H9 (cell line): ENCODE data around the gene APOL4. TPM values are rescaled to one million over a fixed set of nuclear protein-coding genes. Genes with fewer than 3 reads are reported as not detected.

Source experiments
- DNase-seq: peaks from one replicate; pipeline ENCODE4 v3.0.0-alpha.2; 2017
- H2AFZ ChIP-seq: one replicate; pipeline ENCODE4 v1.6.1; 2013; ENCODE audit warnings: mild to moderate bottlenecking, low read length, control low read depth, moderate library complexity
- H2AK5ac ChIP-seq: 2 replicates; pipeline ENCODE4 v1.6.1; 2013; ENCODE audit warnings: low read length, control low read depth, mixed read lengths; ENCODE audit not compliant: insufficient read length
- H2BK120ac ChIP-seq: one replicate; pipeline ENCODE4 v1.6.1; 2013; ENCODE audit warnings: low read depth, mild to moderate bottlenecking, low read length, control low read depth, inconsistent platforms; ENCODE audit not compliant: poor library complexity, severe bottlenecking
- H2BK12ac ChIP-seq: 2 replicates; pipeline ENCODE4 v1.6.1; 2013; ENCODE audit warnings: low read length, control low read depth, mixed read lengths, low read depth; ENCODE audit not compliant: insufficient read length
- H2BK15ac ChIP-seq: 2 replicates; pipeline ENCODE4 v1.6.1; 2013; ENCODE audit warnings: low read depth, low read length, control low read depth
- H2BK20ac ChIP-seq: one replicate; pipeline ENCODE4 v1.6.1; 2013; ENCODE audit warnings: low read depth, mild to moderate bottlenecking, low read length, control low read depth, inconsistent platforms; ENCODE audit not compliant: poor library complexity, severe bottlenecking
- H2BK5ac ChIP-seq: 2 replicates; pipeline ENCODE4 v1.6.1; 2013; ENCODE audit warnings: low read length, control low read depth, mixed read lengths; ENCODE audit not compliant: insufficient read length
- H3K14ac ChIP-seq: 2 replicates; pipeline ENCODE4 v1.6.1; 2013; ENCODE audit warnings: low read length, control low read depth; ENCODE audit not compliant: insufficient read depth
- H3K18ac ChIP-seq: 2 replicates; pipeline ENCODE4 v1.6.1; 2013; ENCODE audit warnings: low read depth, mild to moderate bottlenecking, mixed read lengths, low read length, control low read depth; ENCODE audit not compliant: insufficient read length
- H3K23ac ChIP-seq: 2 replicates; pipeline ENCODE4 v1.6.1; 2013; ENCODE audit warnings: low read length, control low read depth, mixed read lengths, low read depth; ENCODE audit not compliant: insufficient read length
- H3K23me2 ChIP-seq: 2 replicates; pipeline ENCODE4 v1.6.1; 2013; ENCODE audit warnings: low read depth, mild to moderate bottlenecking, mixed read lengths, low read length, control low read depth; ENCODE audit not compliant: insufficient read length, poor library complexity, severe bottlenecking
- H3K27ac ChIP-seq: 2 replicates; pipeline ENCODE4 v1.5.1; 2013; ENCODE audit warnings: low read length, control low read depth, mixed read lengths, low read depth; ENCODE audit not compliant: insufficient read length
- H3K27me3 ChIP-seq: 2 replicates; pipeline ENCODE4 v1.6.1; 2013; ENCODE audit warnings: low read length, control low read depth, inconsistent platforms; ENCODE audit not compliant: insufficient read depth
- H3K4ac ChIP-seq: 2 replicates; pipeline ENCODE4 v1.6.1; 2013; ENCODE audit warnings: low read depth, mild to moderate bottlenecking, control low read depth, inconsistent platforms, low read length, moderate library complexity
- H3K4me1 ChIP-seq: 2 replicates; pipeline ENCODE4 v1.6.1; 2013; ENCODE audit warnings: low read length, control low read depth, inconsistent platforms; ENCODE audit not compliant: insufficient read depth
- H3K4me2 ChIP-seq: 2 replicates; pipeline ENCODE4 v1.6.1; 2013; ENCODE audit warnings: low read length, control low read depth, mixed read lengths; ENCODE audit not compliant: insufficient read length, insufficient read depth
- H3K56ac ChIP-seq: 2 replicates; pipeline ENCODE4 v1.6.1; 2013; ENCODE audit warnings: low read depth, mild to moderate bottlenecking, mixed read lengths, low read length, control low read depth; ENCODE audit not compliant: insufficient read length
- H3K79me1 ChIP-seq: 2 replicates; pipeline ENCODE4 v1.6.1; 2013; ENCODE audit warnings: low read depth, mild to moderate bottlenecking, moderate library complexity, low read length, control low read depth, inconsistent platforms; ENCODE audit not compliant: insufficient read depth, poor library complexity, severe bottlenecking
- H3K79me2 ChIP-seq: 2 replicates; pipeline ENCODE4 v1.6.1; 2013; ENCODE audit warnings: low read length, control low read depth, inconsistent platforms; ENCODE audit not compliant: insufficient read depth
- H3K9ac ChIP-seq: 2 replicates; pipeline ENCODE4 v1.6.1; 2013; ENCODE audit warnings: low read length, control low read depth, mixed read lengths; ENCODE audit not compliant: insufficient read length; ENCODE audit errors: extremely low read depth
- H3K9me3 ChIP-seq: one replicate; pipeline ENCODE4 v1.6.1; 2013; ENCODE audit warnings: low read depth, low read length, inconsistent platforms; ENCODE audit not compliant: control insufficient read depth
- H3T11ph ChIP-seq: one replicate; pipeline ENCODE4 v1.6.1; 2013; ENCODE audit warnings: mild to moderate bottlenecking, low read length, control low read depth, inconsistent platforms
- H4K20me1 ChIP-seq: one replicate; pipeline ENCODE4 v1.6.1; 2013; ENCODE audit not compliant: control insufficient read depth, insufficient read length, insufficient read depth
- H4K5ac ChIP-seq: 2 replicates; pipeline ENCODE4 v1.6.1; 2013; ENCODE audit warnings: low read depth, mild to moderate bottlenecking, mixed read lengths, low read length, control low read depth; ENCODE audit not compliant: insufficient read length
- H4K8ac ChIP-seq: replicated peaks from 2 replicates; pipeline ENCODE4 v1.6.1; 2013; ENCODE audit warnings: low read length, control low read depth, mixed read lengths, low read depth; ENCODE audit not compliant: insufficient read length
- H4K91ac ChIP-seq: 2 replicates; pipeline ENCODE4 v1.6.1; 2013; ENCODE audit warnings: low read depth, mild to moderate bottlenecking, moderate library complexity, mixed read lengths, low read length, control low read depth; ENCODE audit not compliant: insufficient read length
- H3K27ac Mint-ChIP-seq, 3 experiments: 2 replicates in 2 of 3; 3 replicates in 1 of 3; pipeline ENCODE4 v1.8.0; 2020 to 2021; ENCODE audit warnings: mixed read lengths in 3 of 3, mild to moderate bottlenecking in 1 of 3, moderate library complexity in 1 of 3
- H3K27me3 Mint-ChIP-seq: 2 replicates; pipeline ENCODE4 v1.8.0; 2021; ENCODE audit warnings: low read depth, mild to moderate bottlenecking, moderate library complexity, mixed read lengths
- H3K36me3 Mint-ChIP-seq, 3 experiments: 2 replicates in 2 of 3; 3 replicates in 1 of 3; pipeline ENCODE4 v1.8.0; 2020 to 2021; ENCODE audit warnings: low read depth in 3 of 3, mixed read lengths in 3 of 3; ENCODE audit not compliant: insufficient read depth in 1 of 3
- H3K4me1 Mint-ChIP-seq, 2 experiments: 2 replicates each; pipeline ENCODE4 v1.8.0; 2020; ENCODE audit warnings: mixed read lengths in 2 of 2
- H3K4me3 Mint-ChIP-seq, 2 experiments: 2 replicates in 1 of 2; 3 replicates in 1 of 2; pipeline ENCODE4 v1.8.0; 2020 to 2021; ENCODE audit warnings: mild to moderate bottlenecking in 2 of 2, mixed read lengths in 2 of 2, moderate library complexity in 1 of 2
- H3K9me3 Mint-ChIP-seq, 2 experiments: 2 replicates in 1 of 2; 3 replicates in 1 of 2; pipeline ENCODE4 v1.8.0; 2020; ENCODE audit warnings: mild to moderate bottlenecking in 2 of 2, mixed read lengths in 2 of 2, moderate library complexity in 1 of 2
- CTCF ChIP-seq: fragments of 200-600 bp; sonication (generic); conservative IDR thresholded peaks from 3 replicates; pipeline ENCODE4 v1.8.0; 2021; ENCODE audit warnings: antibody characterized with exemption, mild to moderate bottlenecking
- WGBS: extraction: QIAGEN DNeasy Blood & Tissue Kit; methylation state at CpG from one replicate; pipeline ENCODE4 v1.1.7; 2013; ENCODE audit warnings: missing lambda C conversion rate, low lambda C conversion rate, mixed read lengths; ENCODE audit not compliant: insufficient read length; ENCODE audit errors: extremely low coverage; 5-methylcytosine and 5-hydroxymethylcytosine counted together
- total RNA-seq: library from RNA; stranded (reverse); gene quantifications from 2 replicates; pipeline ENCODE4 v1.2.1, GENCODE V29; 2021

The APOL4 gene
- total RNA-seq, 1 experiment from 2014 or later = not detected

GRCh38 chr22:36151006-36151595, 50.5 kb downstream of the APOL4 start:
- Mint-ChIP-seq H3K9me3 (peaks cover 3 to 5% of the 10 kb centered on the region in 2 experiments; a peak in 3 of 5 replicates), H3K4me1 (peaks cover 3 to 9% of the 10 kb centered on the region in 2 experiments), H3K36me3 (peaks cover 0 to 8% (median 4%) of the 10 kb centered on the region in 3 experiments; a peak in 3 of 7 replicates), H3K27me3 (peaks cover 5% of the 10 kb centered on the region; the same call in 1 of the 2 replicates), H3K27ac (no peak overlapping the region), H3K4me3 (no peak overlapping the region)
- Histone ChIP-seq H3K14ac (no peak overlapping the region), H2AK5ac (no peak overlapping the region), H3K79me2 (no peaks in the 10 kb centered on the region), H2BK20ac (no peak overlapping the region), H3K4me2 (no peak overlapping the region), H3K9me3 (no peaks in the 10 kb centered on the region), H3T11ph (no peak overlapping the region), H4K5ac (no peak overlapping the region), H4K20me1 (no peaks in the 10 kb centered on the region), H2BK120ac (no peak overlapping the region), H3K56ac (no peak overlapping the region), H2AFZ (no peak overlapping the region), H2BK12ac (no peak overlapping the region), H3K79me1 (no peaks in the 10 kb centered on the region), H2BK5ac (no peak overlapping the region), H3K23me2 (no peaks in the 10 kb centered on the region), H3K18ac (no peak overlapping the region), H4K91ac (no peak overlapping the region), H3K9ac (no peak overlapping the region), H4K8ac (no peak overlapping the region), H3K4ac (no peak overlapping the region), H3K27me3 (no peaks in the 10 kb centered on the region), H3K27ac (no peak overlapping the region), H3K23ac (no peak overlapping the region), H3K4me1 (no peaks in the 10 kb centered on the region), H2BK15ac (no peak overlapping the region)
- WGBS = no CpG with 5 or more reads among the region's 3 CpGs
- DNase-seq = no peak
- no peak for TF ChIP-seq CTCF
